Occipital lobe (tissue), 2 donors: ENCODE measurements around the gene CNIH3. TPM values are rescaled to one million over a fixed set of nuclear protein-coding genes. Genes with fewer than 3 reads are reported as not detected.
A peak's percentile ranks its signal among the peaks of the same experiment; 100 is the strongest.
"Not testable (repeated sequence)": the region's sequence is repeated elsewhere in the genome, so short reads cannot be mapped to it uniquely, and the experiment has no call there.

Experiments
- DNase-seq: peaks from one replicate; lab custom pipeline; 2025; lab: John Stamatoyannopoulos, UW
- total RNA-seq: library from RNA; depleted of rRNA; stranded (reverse); fragments of >200 nt; gene quantifications from one replicate; pipeline ENCODE4 v1.2.3, GENCODE V29; 2014

Gene CNIH3
- 18.2 TPM for total RNA-seq

DNA sequence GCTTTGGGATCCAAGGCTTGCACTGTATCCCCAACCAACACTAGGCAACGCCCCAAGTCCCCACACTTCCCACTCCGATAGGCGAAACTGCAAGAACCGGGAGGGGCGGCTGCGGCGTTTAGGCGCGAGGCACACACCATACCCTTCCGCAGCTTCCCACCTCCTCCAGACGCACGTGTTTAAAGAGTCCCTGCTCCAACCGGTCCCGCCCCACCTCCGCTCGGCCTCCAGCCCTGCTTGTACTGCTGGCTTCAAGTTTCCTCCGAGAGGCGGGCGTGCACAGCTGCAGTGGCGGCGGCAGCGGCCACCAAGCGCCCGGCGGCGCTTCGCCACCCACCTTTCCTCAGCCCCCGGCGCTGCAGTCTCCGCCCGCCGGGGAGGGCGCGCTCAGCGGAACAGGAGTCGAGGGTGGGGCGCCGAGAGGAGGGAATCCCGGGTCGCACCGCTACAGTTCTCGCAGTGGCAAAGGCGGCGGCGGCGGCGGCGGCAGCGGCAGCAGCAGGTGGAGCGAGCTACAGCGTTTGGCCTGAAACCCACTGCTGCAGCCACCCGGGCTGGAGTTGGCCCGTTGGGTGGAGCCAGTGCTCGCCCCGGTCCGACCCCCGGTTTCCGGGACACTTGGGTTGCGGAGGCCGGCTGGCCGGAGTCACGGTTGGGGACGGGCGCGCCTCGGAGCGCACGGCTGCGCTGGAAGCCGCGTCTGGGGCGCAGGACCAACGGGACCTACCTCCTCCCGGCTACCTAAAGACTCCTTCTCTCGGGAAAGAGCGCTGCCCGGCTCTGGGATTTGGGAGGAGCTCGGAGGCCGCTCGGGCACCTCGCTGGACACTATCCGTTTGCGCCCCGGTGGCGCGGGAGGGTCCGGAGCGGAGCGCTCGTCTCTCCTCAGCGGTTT lies at the start of gene CNIH3:
Gene CNIH3, plus strand, starts transcription at position 457 of the 895 bp plus-strand sequence. CDS start 858 bp downstream, outside the sequence.
- peak; percentile 49 for DNase-seq

DNA sequence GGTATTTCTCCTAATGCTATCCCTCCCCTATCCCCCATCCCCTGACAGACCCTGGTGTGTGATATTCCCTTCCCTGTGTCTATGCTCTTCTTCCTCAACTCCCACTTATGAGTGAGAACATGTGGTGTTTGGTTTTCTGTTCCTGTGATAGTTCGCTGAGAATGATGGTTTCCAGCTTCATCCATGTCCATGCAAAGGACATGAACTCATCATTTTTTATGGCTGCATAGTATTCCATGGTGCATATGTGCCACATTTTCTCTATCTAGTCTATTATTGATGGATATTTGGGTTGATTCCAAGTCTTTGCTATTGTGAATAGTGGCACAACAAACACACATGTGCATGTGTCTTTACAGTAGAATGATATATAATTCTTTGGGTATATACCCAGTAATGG lies 49.6 kb upstream of the CNIH3 start:
- not testable (repeated sequence) for DNase-seq

GRCh38 chr1:224569276-224569675 lies 46.8 kb upstream of the CNIH3 start:
- DNase-seq = no peak

- DNase-seq = not testable (repeated sequence)
Observed at GRCh38 chr1:224571975-224572374, 44.1 kb upstream of the CNIH3 start.

GRCh38 chr1:224579526-224579925 lies 36.6 kb upstream of the CNIH3 start:
- DNase-seq = no peak

GRCh38 chr1:224580006-224580405 lies 36.1 kb upstream of the CNIH3 start:
- no peak for DNase-seq

DNA sequence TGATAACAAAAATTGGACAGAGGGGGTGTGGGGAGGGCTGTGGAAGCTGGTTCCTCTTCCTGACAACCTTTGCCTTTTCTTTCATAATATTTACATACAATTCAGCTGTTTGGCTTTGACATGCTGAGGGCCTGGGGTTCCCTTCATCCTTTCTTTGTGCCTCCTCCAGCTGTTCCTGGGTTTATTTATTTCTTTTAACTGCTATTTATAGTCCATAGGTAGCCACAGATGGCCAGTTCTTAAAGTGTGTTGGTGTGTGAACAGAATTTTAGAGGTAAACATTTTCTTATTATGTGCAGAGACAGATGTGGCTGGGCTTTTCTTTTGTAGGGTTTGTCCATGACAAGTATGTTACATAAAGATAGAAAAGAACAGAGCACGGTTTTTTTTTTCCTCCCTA lies 34.1 kb upstream of the CNIH3 start:
- no peak for DNase-seq

GRCh38 chr1:224583774-224584173 lies 32.3 kb upstream of the CNIH3 start:
- no peak for DNase-seq

GRCh38 chr1:224585051-224585450 lies 31.1 kb upstream of the CNIH3 start:
- no peak for DNase-seq

DNA sequence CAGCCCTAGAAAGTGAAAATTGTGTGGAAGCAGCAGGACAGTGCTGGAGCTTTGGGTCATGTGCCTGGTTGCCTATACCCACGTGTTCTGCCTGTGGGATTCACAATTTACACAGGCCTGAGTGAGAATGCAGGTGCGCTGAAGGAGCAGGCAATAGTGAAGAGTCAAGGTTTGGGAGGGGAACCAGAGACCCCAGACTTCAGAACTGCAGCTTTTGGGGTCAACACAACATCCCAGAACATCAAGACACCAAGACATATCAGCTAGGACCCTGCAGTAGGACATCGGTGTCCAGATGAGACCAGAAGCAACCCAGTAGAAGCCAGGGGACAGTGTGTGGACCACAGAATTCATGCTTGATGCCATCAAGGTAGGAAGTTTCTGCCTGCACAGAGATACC lies 29.1 kb upstream of the CNIH3 start:
- no peak for DNase-seq

DNA sequence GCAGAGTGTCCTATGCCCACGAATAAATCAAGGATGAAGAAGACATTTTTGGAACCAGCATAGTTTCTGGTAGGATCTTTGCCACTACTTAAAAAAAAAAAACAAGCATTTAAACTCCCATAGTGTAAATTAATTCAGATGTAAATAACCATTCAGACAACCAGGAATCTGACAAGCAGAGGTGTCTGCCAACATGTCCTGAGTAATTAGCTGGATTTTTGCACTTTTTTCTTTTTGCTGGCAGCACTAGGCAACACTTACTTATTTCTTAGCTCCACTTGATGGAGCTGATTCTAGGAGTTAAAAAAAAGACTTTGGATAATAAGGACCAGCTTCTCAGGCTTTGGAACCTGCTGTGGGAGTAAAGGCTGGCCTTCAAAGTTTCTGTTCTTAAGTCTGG lies 27.6 kb upstream of the CNIH3 start:
- no peak for DNase-seq

DNA sequence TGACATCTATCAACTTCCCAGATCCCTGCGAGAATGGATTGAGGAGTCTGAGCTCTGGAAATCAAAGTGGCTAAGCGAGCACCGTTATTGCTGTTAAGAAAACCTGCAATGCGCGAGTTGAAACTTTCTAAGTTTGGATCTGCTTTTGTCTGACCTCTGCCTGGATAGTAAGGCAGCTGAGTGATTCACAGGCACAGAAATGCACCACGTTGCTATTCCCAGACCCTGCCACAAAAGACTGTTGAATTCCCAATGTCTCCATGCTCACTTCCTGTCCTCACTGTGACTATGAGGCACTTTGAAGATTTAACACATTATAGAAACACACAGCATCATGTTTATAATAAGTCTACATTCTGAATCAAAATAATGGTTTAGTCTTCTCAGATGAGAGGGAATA lies 27.1 kb upstream of the CNIH3 start:
- DNase-seq = no peak

DNA sequence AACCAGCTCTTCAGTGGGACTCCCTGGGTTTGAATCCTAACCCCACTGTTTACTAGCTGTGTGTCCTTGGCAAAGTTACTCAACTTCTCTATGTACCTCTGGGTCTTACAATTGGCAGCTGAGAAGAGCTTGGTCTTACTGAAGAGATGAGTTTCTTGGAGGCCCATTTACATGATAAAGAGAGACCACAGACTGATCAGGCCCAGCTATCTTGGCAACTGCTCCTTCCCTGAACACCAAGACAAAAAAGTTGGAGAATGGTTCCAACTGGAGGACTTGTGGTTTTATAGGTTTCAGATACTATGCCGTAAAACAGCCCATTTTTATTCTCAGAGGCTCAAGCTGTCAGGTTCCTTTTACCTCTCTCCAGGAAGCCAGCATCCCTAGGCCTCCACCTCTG lies 24.8 kb upstream of the CNIH3 start:
- DNase-seq = no peak

DNA sequence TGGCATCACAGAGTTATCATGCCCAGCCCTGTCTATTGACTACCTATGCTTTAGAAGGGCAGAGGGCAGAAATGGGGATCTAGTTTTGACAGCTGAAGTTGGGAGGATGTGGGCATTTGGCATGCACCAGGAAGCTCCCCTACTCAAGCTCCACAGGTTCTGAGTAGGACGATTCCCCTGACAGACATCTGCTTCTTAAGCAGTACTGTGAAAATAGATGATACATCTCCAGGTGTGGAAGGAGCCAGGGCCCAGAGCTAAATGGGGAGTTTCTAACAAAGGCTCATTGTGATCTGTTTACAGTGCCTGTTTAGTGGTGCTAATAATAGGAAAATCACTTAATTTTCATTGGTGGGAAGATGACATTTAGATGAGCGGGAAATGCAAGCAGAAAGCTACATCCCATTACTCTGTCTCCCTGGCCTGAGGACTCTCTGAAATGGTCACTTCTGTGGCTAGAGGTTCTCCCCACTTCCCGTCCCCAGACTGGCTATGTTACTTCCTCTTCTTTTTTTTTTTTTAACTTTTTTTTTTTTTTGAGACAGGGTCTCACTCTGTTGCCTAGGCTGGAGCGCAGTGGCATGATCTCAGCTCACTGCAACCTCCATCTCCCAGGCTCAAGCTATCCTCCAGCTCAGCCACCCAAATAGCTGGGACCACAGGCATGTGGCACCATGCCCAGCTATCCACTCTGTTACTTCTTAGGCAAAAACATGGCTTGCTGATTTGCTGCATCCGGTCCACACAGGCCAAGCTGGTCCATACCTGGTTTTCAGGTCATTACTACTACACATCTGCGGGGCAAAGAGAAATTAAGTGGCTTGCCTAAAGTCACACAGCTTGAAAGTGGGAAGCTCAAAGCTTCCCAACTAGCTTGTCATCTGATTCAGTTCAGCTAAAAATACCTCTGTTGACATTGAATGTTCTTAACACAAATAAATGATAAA lies 23.2 kb upstream of the CNIH3 start:
- DNase-seq = no peak

DNA sequence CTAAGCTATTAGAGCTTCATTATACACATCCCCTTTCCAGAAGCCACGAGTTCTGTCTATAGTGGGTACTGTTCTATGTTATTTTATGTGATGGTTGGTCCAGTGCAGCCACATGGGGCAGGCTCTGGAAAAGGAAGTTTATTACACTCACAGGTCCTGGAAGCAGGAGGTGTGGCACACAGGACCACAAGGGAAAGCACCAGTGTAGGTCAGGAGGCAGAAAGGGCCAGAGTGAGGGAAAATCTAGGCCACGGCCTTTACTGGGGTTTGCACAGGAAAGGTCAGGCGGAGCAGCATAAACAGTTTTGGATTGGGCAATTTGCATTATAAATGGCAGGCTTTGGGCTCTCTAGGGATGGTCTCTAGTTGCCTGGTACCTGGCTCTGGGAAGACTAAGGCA lies 21.8 kb upstream of the CNIH3 start:
- DNase-seq = no peak

- no peak for DNase-seq
Observed at GRCh38 chr1:224594851-224595250, 21.3 kb upstream of the CNIH3 start.

GRCh38 chr1:224605482-224606181 lies 10.5 kb upstream of the CNIH3 start:
- DNase-seq = no peak

- no peak for DNase-seq
Observed at GRCh38 chr1:224607188-224608148, 8.6 kb upstream of the CNIH3 start.

GRCh38 chr1:224609333-224609732 lies 6.8 kb upstream of the CNIH3 start:
- no peak for DNase-seq

DNA sequence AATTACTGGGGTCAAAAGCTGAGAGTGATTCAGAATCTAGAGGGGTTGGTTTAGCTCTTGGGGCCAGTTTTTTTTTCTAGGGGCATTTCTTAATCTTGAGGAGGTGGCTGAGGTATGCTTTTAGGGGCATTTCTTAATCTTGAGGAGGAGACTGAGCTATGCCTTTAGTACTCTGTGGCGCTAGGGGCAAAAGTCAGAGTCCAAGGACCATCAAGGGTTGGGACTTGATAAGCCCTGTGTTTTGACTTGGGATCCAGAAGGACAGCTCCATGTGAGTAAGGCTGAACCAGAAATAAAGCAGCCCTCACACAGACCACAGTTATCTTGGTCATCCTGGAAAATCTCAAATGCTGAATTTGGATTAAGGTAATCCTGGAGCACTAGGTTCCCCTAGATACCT lies 3.9 kb upstream of the CNIH3 start:
- no peak for DNase-seq
